Omental fat pad (tissue), 4 donors: ENCODE results near the gene UBE2D3. TPM values are rescaled to one million over a fixed set of nuclear protein-coding genes. Genes with fewer than 3 reads are reported as not detected.

Experiments
- ATAC-seq: fragments of 150-250 bp; one replicate; pipeline ENCODE4 v1.9.1; 2016; ENCODE audit warnings: mild to moderate bottlenecking, moderate library complexity; ENCODE audit not compliant: low FRiP score
- DNase-seq: peaks from one replicate; pipeline ENCODE4 v3.0.0-alpha.2; 2019; ENCODE audit warnings: low spot score
- CTCF ChIP-seq, 3 donors: fragments of 450-650 bp; IDR thresholded peaks; one replicate each; pipeline ENCODE4 v1.5.1; 2016 to 2017; ENCODE audit warnings: antibody characterized with exemption in 3 of 3, mild to moderate bottlenecking in 3 of 3, moderate library complexity in 2 of 3
- small RNA-seq: library from RNA; depleted of rRNA; stranded (forward); fragments of <200 nt; gene quantifications from one replicate; pipeline ENCODE3, GENCODE V24; 2016
- total RNA-seq, 4 donors: library from RNA; depleted of rRNA; stranded (reverse); fragments of >200 nt; gene quantifications; one replicate each; pipeline ENCODE4 v1.1.0, GENCODE V29; 2016

UBE2D3 gene
- total RNA-seq, 4 donors from 2014 or later, result 349 to 519 (median 452) TPM

- TF ChIP-seq CTCF (IDR thresholded peaks at IDR 0.05), result no peak
- no peak for ATAC-seq
- DNase-seq, result no peak
Observed at GRCh38 chr4:102758241-102759160, 68.8 kb downstream of the UBE2D3 start.

- ATAC-seq (no peak), DNase-seq (no peak)
- TF ChIP-seq CTCF (IDR thresholded peaks at IDR 0.05), result no peak
Observed at GRCh38 chr4:102757681-102758080, 69.7 kb downstream of the UBE2D3 start.

- DNase-seq (no peak), ATAC-seq (no peak)
- TF ChIP-seq CTCF (IDR thresholded peaks at IDR 0.05), result no peak
Observed at GRCh38 chr4:102754044-102754443, 73.3 kb downstream of the UBE2D3 start.

- TF ChIP-seq CTCF (IDR thresholded peaks at IDR 0.05), result no peak
- no peak for DNase-seq
- ATAC-seq, result no peak
Observed at GRCh38 chr4:102751941-102752340, 75.4 kb downstream of the UBE2D3 start.

Small RNAs within 50 kb of the gene (small RNA-seq; reads per million reads assigned to genes)
- gene RNU7-151P, result not detected

Other genes with a start within 250 kb of the UBE2D3 start
- 10 to 100 TPM; 27.1 to 37.8 (median 35.1) TPM for gene MANBA, start 66.6 kb downstream of the UBE2D3 start, total RNA-seq
- 10 to 100 TPM in 3 of 4 donors, 1 to 10 TPM in 1; 7.4 to 18.9 (median 14.1) TPM for gene CISD2, start 41.4 kb upstream of the UBE2D3 start, total RNA-seq
- 1 to 10 TPM in 1 of 4 donors, under 1 TPM in 3; 0.37 to 1.2 (median 0.83) TPM for gene SLC9B1, start 192.2 kb upstream of the UBE2D3 start, total RNA-seq
- 10 to 100 TPM; 16.9 to 56.1 (median 24.7) TPM for gene SLC9B2, start 249.2 kb upstream of the UBE2D3 start, total RNA-seq